ENCODE results near the gene SLC27A2. TPM values are rescaled to one million over a fixed set of nuclear protein-coding genes. Genes with fewer than 3 reads are reported as not detected.

Gene SLC27A2
- total RNA-seq, 1 donor from 2014 or later: 0.51 TPM

- H3K27me3 Mint-ChIP-seq (ENCODE audit: unreplicated experiment): no peaks in the 10 kb centered on the region
- TF ChIP-seq CTCF (IDR thresholded peaks at IDR 0.05; ENCODE audit: unreplicated experiment): no peak
- H3K9me3 Mint-ChIP-seq (ENCODE audit: unreplicated experiment): peaks cover 6% of the 10 kb centered on the region
- no peak for DNase-seq (ENCODE audit: low spot score)
- no peak overlapping the region for H3K4me3 Mint-ChIP-seq (ENCODE audit: unreplicated experiment)
- no peaks in the 10 kb centered on the region for H3K36me3 Mint-ChIP-seq (ENCODE audit: low read depth, unreplicated experiment)
- no peak overlapping the region for H3K27ac Mint-ChIP-seq (ENCODE audit: unreplicated experiment)
- no peaks in the 10 kb centered on the region for H3K4me1 Mint-ChIP-seq (ENCODE audit: unreplicated experiment)
These were observed 18.9 kb upstream of the SLC27A2 start for GRCh38 chr15:50162969-50163718.

DNA sequence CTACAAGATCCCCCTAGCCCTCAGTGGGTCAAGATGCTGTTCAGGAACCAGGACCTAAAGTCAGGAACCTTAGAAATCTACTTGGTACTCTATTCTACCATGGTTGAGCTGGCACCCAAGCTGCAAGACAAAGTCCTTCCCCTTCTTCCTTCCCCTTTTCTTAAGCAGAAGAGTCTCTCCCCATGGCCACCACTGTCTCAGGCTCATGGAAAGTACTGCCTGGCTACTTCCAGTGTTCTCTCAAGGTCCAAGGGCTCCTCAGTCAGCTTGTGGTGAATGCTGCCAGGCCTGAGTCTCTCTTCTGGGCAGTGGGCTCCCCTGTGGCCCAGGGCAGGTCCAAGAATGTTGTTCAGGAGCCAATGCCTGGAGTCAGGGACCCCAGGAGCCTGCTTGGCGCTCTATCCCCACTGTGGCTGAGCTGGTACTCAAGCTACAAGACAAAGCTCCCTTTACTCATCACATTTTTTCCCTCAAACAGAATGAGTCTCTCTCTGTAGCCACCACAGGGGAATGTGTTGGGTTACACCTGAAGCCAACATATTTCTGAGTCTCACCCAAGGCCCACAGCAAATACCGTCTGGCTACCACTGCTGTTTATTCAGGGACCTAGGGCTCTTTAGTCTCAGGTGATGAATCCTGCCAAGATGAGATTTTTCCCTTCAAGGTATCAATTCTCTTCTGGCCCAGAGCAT lies 18.1 kb upstream of the SLC27A2 start:
- Mint-ChIP-seq H3K27me3 (ENCODE audit: unreplicated experiment) (no peaks in the 10 kb centered on the region), H3K4me1 (ENCODE audit: unreplicated experiment) (no peaks in the 10 kb centered on the region), H3K9me3 (ENCODE audit: unreplicated experiment) (peaks cover 4% of the 10 kb centered on the region), H3K27ac (ENCODE audit: unreplicated experiment) (no peak overlapping the region), H3K36me3 (ENCODE audit: low read depth, unreplicated experiment) (no peaks in the 10 kb centered on the region), H3K4me3 (ENCODE audit: unreplicated experiment) (no peak overlapping the region)
- DNase-seq (ENCODE audit: low spot score): no peak
- TF ChIP-seq CTCF (IDR thresholded peaks at IDR 0.05; ENCODE audit: unreplicated experiment): no peak

DNA sequence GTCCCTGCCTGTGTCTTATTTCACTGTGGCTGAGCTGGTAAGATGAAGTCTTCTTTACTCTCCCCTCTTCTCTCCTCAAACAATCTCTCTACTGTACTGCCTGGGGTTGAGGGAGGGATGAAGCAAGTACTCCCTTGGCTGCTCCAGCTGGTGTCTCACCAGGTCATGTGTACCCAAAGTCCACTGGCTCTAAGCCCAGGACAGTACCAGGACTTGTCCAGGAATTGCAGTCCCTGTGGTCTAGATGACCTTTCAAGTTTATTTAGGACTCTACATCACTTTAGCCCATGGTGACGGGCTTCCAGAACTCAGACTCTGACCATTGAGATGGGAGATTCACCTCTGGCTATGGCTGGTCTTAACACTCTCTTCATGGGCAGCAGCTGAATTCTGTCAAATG lies 17.5 kb upstream of the SLC27A2 start:
- no peak for TF ChIP-seq CTCF (IDR thresholded peaks at IDR 0.05; ENCODE audit: unreplicated experiment)
- no peak for DNase-seq (ENCODE audit: low spot score)
- H3K9me3 Mint-ChIP-seq (ENCODE audit: unreplicated experiment): no peaks in the 10 kb centered on the region
- H3K4me1 Mint-ChIP-seq (ENCODE audit: unreplicated experiment): no peaks in the 10 kb centered on the region
- H3K27ac Mint-ChIP-seq (ENCODE audit: unreplicated experiment): no peak overlapping the region
- H3K27me3 Mint-ChIP-seq (ENCODE audit: unreplicated experiment): no peaks in the 10 kb centered on the region
- H3K4me3 Mint-ChIP-seq (ENCODE audit: unreplicated experiment): no peak overlapping the region
- no peaks in the 10 kb centered on the region for H3K36me3 Mint-ChIP-seq (ENCODE audit: low read depth, unreplicated experiment)

DNA sequence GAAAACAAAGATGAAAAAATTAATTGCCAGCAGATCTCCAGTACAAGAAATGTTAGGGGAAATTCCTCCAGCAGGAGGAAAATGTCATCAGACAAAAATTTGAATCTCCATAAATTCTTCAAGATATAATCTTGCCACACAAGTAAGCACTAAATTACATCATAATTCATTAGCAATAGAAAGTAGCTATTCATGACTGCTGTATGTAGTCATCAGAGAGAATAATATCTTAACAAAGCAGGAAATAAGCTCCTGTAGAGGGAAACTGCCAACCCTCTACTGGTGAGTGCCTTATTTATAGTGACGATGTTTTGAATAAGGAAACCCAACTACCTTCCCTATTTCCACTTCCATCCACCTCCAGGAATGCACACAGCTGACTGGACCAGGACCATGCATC lies 15.8 kb upstream of the SLC27A2 start:
- Mint-ChIP-seq H3K9me3 (ENCODE audit: unreplicated experiment) (no peaks in the 10 kb centered on the region), H3K27me3 (ENCODE audit: unreplicated experiment) (no peaks in the 10 kb centered on the region), H3K4me1 (ENCODE audit: unreplicated experiment) (no peaks in the 10 kb centered on the region), H3K4me3 (ENCODE audit: unreplicated experiment) (no peak overlapping the region), H3K27ac (ENCODE audit: unreplicated experiment) (no peak overlapping the region), H3K36me3 (ENCODE audit: low read depth, unreplicated experiment) (no peaks in the 10 kb centered on the region)
- TF ChIP-seq CTCF (IDR thresholded peaks at IDR 0.05; ENCODE audit: unreplicated experiment): no peak
- DNase-seq (ENCODE audit: low spot score): no peak

DNA sequence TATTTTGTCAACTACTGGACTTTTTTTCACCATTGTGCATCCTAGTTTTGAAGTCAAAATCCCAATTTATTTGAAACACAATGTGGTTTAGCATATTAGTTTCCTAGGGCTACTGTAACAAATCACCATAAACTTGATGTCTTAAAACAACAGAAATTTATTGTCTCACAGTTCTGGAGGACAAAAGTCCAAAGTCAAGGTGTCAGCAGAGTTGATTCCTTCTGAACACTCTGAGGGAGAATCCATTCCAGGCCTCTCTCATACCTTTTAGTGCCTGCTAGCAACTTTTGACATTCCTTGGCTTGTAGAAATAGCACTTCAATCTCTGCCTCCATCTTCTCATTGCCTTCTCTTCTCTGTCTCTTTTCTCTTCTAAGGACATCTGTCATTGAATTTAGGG lies 14.9 kb upstream of the SLC27A2 start:
- H3K27ac Mint-ChIP-seq (ENCODE audit: unreplicated experiment): no peak overlapping the region
- peaks cover 6% of the 10 kb centered on the region for H3K36me3 Mint-ChIP-seq (ENCODE audit: low read depth, unreplicated experiment)
- H3K4me3 Mint-ChIP-seq (ENCODE audit: unreplicated experiment): no peak overlapping the region
- peaks cover 1% of the 10 kb centered on the region for H3K27me3 Mint-ChIP-seq (ENCODE audit: unreplicated experiment)
- peaks cover 7% of the 10 kb centered on the region for H3K9me3 Mint-ChIP-seq (ENCODE audit: unreplicated experiment)
- DNase-seq (ENCODE audit: low spot score): no peak
- TF ChIP-seq CTCF (IDR thresholded peaks at IDR 0.05; ENCODE audit: unreplicated experiment): no peak
- H3K4me1 Mint-ChIP-seq (ENCODE audit: unreplicated experiment): no peaks in the 10 kb centered on the region

Measured in endothelial cell (in vitro differentiated cells).